HCEC 1CT (cell line): ENCODE measurements around the gene ZXDC.

Experiments used
- DNase-seq: peaks from one replicate; pipeline ENCODE4 v3.0.0-alpha.2; 2017

ZXDC gene

GRCh38 chr3:126472277-126473006 lies 3.2 kb downstream of the ZXDC start:
- DNase-seq, result peak; percentile 90

- DNase-seq, result no peak
Observed at GRCh38 chr3:126469479-126469878, 6.2 kb downstream of the ZXDC start.

- DNase-seq, result no peak
Observed at GRCh38 chr3:126468028-126468891, 7.4 kb downstream of the ZXDC start.

GRCh38 chr3:126467611-126467955 lies 8.1 kb downstream of the ZXDC start:
- no peak for DNase-seq

GRCh38 chr3:126466886-126467610 lies 8.6 kb downstream of the ZXDC start:
- DNase-seq, result no peak

GRCh38 chr3:126465928-126466544 lies 9.7 kb downstream of the ZXDC start:
- no peak for DNase-seq

- DNase-seq, result no peak
Observed at GRCh38 chr3:126464997-126465396, 10.7 kb downstream of the ZXDC start.

- DNase-seq, result no peak
Observed at GRCh38 chr3:126464494-126464893, 11.2 kb downstream of the ZXDC start.

GRCh38 chr3:126464093-126464492 lies 11.6 kb downstream of the ZXDC start:
- no peak for DNase-seq

- no peak for DNase-seq
Observed at GRCh38 chr3:126463521-126463920, 12.2 kb downstream of the ZXDC start.

- no peak for DNase-seq
Observed at GRCh38 chr3:126461450-126462070, 14.1 kb downstream of the ZXDC start.

GRCh38 chr3:126460381-126460780 lies 15.3 kb downstream of the ZXDC start:
- DNase-seq, result no peak

- DNase-seq, result no peak
Observed at GRCh38 chr3:126459763-126460127, 15.9 kb downstream of the ZXDC start.

- DNase-seq, result no peak
Observed at GRCh38 chr3:126459111-126459762, 16.5 kb downstream of the ZXDC start.

- no peak for DNase-seq
Observed at GRCh38 chr3:126456766-126457388, 18.8 kb downstream of the ZXDC start.

- no peak for DNase-seq
Observed at GRCh38 chr3:126456211-126456610, 19.5 kb downstream of the ZXDC start.

GRCh38 chr3:126454437-126455198 lies 21.1 kb downstream of the ZXDC start:
- no peak for DNase-seq

GRCh38 chr3:126454025-126454424 lies 21.7 kb downstream of the ZXDC start:
- DNase-seq, result no peak

- no peak for DNase-seq
Observed at GRCh38 chr3:126452213-126452612, 23.5 kb downstream of the ZXDC start.

GRCh38 chr3:126451511-126451910 lies 24.2 kb downstream of the ZXDC start:
- DNase-seq, result no peak

- no peak for DNase-seq
Observed at GRCh38 chr3:126450744-126451143, 24.9 kb downstream of the ZXDC start.
